SH-SY5Y (cell line): ENCODE data around the gene CNOT4.

ENCODE experiments used
- GATA2 ChIP-seq: IDR thresholded peaks from 2 replicates; pipeline ENCODE4 v1.6.1; 2011; ENCODE audit warnings: mild to moderate bottlenecking, low read depth, low read length
- GATA3 ChIP-seq: IDR thresholded peaks from 2 replicates; pipeline ENCODE4 v1.6.1; 2011; ENCODE audit warnings: low read depth, mild to moderate bottlenecking, low read length, moderate library complexity

- TF ChIP-seq GATA2 = no peak
- TF ChIP-seq GATA3 = no peak
Measured at GRCh38 chr7:135536150-135536549, 26.2 kb upstream of the CNOT4 start.
